Keratinocyte (primary cell): ENCODE data around the gene BRD8. TPM values are rescaled to one million over a fixed set of nuclear protein-coding genes. Genes with fewer than 3 reads are reported as not detected.

Experiments used
- DNase-seq: peaks from one replicate; pipeline ENCODE4 v3.0.0-alpha.2; 2011; ENCODE audit warnings: low read depth, missing footprints, low spot score
- FAIRE-seq: peaks from 2 replicates; lab custom pipeline; 2011; peaks lifted over from hg19 to GRCh38; lab: Jason Lieb, UNC
- H2AFZ ChIP-seq: 2 replicates; pipeline ENCODE4 v1.6.0; 2012; ENCODE audit warnings: low read length, control low read depth, inconsistent platforms; ENCODE audit not compliant: control insufficient read depth
- H3K27ac ChIP-seq: 2 replicates; pipeline ENCODE4 v1.5.1; 2011; ENCODE audit warnings: low read length; ENCODE audit not compliant: control insufficient read depth, insufficient read depth
- H3K27me3 ChIP-seq: 3 replicates; pipeline ENCODE4 v1.6.0; 2011; ENCODE audit warnings: low read length; ENCODE audit not compliant: control insufficient read depth, insufficient read depth; ENCODE audit errors: extremely low read depth
- H3K36me3 ChIP-seq, 2 experiments: 2 replicates in 1 of 2; 3 replicates in 1 of 2; pipeline ENCODE4 v1.5.1; 2011; ENCODE audit warnings: low read length in 2 of 2, mild to moderate bottlenecking in 1 of 2; ENCODE audit not compliant: control insufficient read depth in 2 of 2, insufficient read depth in 2 of 2; ENCODE audit errors: extremely low read depth in 1 of 2
- H3K4me1 ChIP-seq: 3 replicates; pipeline ENCODE4 v1.5.1; 2011; ENCODE audit warnings: low read length; ENCODE audit not compliant: control insufficient read depth, insufficient read depth; ENCODE audit errors: extremely low read depth
- H3K4me2 ChIP-seq: 3 replicates; pipeline ENCODE4 v1.6.0; 2011; ENCODE audit warnings: low read depth, low read length; ENCODE audit not compliant: control insufficient read depth, insufficient read depth; ENCODE audit errors: extremely low read depth
- H3K4me3 ChIP-seq, 3 experiments: fragments of 200-600 bp in 1 of 3; sonication (generic) in 1 of 3; 2 replicates in 2 of 3; 3 replicates in 1 of 3; pipeline ENCODE4 v1.5.1; 2011 to 2016; ENCODE audit warnings: low read length in 3 of 3, mild to moderate bottlenecking in 3 of 3, control low read depth in 2 of 3, inconsistent platforms in 1 of 3, low read depth in 1 of 3, mixed read lengths in 1 of 3, mixed run types in 1 of 3, moderate library complexity in 1 of 3; ENCODE audit not compliant: control insufficient read depth in 2 of 3, insufficient read depth in 2 of 3; ENCODE audit errors: extremely low read depth in 1 of 3
- H3K79me2 ChIP-seq: 2 replicates; pipeline ENCODE4 v1.6.0; 2012; ENCODE audit warnings: low read length; ENCODE audit not compliant: control insufficient read depth, insufficient read depth
- H3K9ac ChIP-seq: 3 replicates; pipeline ENCODE4 v1.6.0; 2011; ENCODE audit warnings: low read length; ENCODE audit not compliant: control insufficient read depth, insufficient read depth; ENCODE audit errors: extremely low read depth
- H3K9me1 ChIP-seq: 3 replicates; pipeline ENCODE4 v1.6.0; 2011; ENCODE audit warnings: low read length; ENCODE audit not compliant: control insufficient read depth, insufficient read depth; ENCODE audit errors: extremely low read depth
- H3K9me3 ChIP-seq: 2 replicates; pipeline ENCODE4 v1.5.1; 2012; ENCODE audit warnings: low read depth, low read length; ENCODE audit not compliant: control insufficient read depth
- H4K20me1 ChIP-seq: 3 replicates; pipeline ENCODE4 v1.6.0; 2011; ENCODE audit warnings: low read length; ENCODE audit not compliant: control insufficient read depth, insufficient read depth; ENCODE audit errors: extremely low read depth
- CTCF ChIP-seq, 3 experiments: IDR thresholded peaks in 1 of 3; conservative IDR thresholded peaks in 1 of 3; optimal IDR thresholded peaks in 1 of 3; 2 replicates in 2 of 3; 3 replicates in 1 of 3; pipeline versions ENCODE3 to v1.5.1; 2011; ENCODE audit warnings: low read length in 3 of 3, mild to moderate bottlenecking in 3 of 3, moderate library complexity in 2 of 3, control low read depth in 1 of 3, inconsistent platforms in 1 of 3; ENCODE audit not compliant: insufficient read depth in 2 of 3; ENCODE audit errors: extremely low read depth in 1 of 3
- EZH2 ChIP-seq: IDR thresholded peaks from one replicate; pipeline ENCODE4 v1.6.1; 2012; ENCODE audit warnings: inconsistent platforms, mild to moderate bottlenecking, low read length, moderate library complexity
- dilution Hi-C: fragments of 300-500 bp; cut with MboI; formaldehyde crosslinking; loops from one replicate; pipeline ENCODE4 v1.7.0; 2020; ENCODE audit warnings: low sequenced_read_pairs; ENCODE audit not compliant: extremely low pct_ligation_motif_present
- polyA plus RNA-seq, 5 experiments: library from polyadenylated mRNA; depleted of rRNA in 3 of 5; stranded (reverse) in 3 of 5; stranded (forward) in 1 of 5; unstranded in 1 of 5; fragments of >200 nt; gene quantifications; 1 replicate in 1 of 5; 2 replicates in 3 of 5; 3 replicates in 1 of 5; pipeline versions ENCODE4 v1.2.1 to v1.2.3, GENCODE V29; 2011 to 2012; ENCODE audit warnings: missing spikeins in 2 of 5, low read depth in 1 of 5, low replicate concordance in 1 of 5

The BRD8 gene
- polyA plus RNA-seq, 1 donor (not counting 4 experiments of a cell fraction or from before 2014, with no cell fraction given) = 36.4 TPM

GRCh38 chr5:138192826-138193225, 14.4 kb upstream of the BRD8 start:
- no peak overlapping the region for H3K4me3 ChIP-seq
- no peak overlapping the region for H3K4me2 ChIP-seq
- H3K27ac ChIP-seq = no peak overlapping the region
- dilution Hi-C loops = no loop called here
- H3K27me3 ChIP-seq = no peaks in the 10 kb centered on the region
- no peaks in the 10 kb centered on the region for H3K9me1 ChIP-seq
- H3K9me3 ChIP-seq = no peaks in the 10 kb centered on the region
- no peak overlapping the region for H3K9ac ChIP-seq
- FAIRE-seq (no peak), DNase-seq (no peak)
- H3K79me2 ChIP-seq = no peaks in the 10 kb centered on the region
- peaks cover 14 to 16% of the 10 kb centered on the region in 2 experiments for H3K36me3 ChIP-seq
- H4K20me1 ChIP-seq = no peaks in the 10 kb centered on the region
- H2AFZ ChIP-seq = no peak overlapping the region
- no peaks in the 10 kb centered on the region for H3K4me1 ChIP-seq
- no peak for TF ChIP-seq CTCF (optimal IDR thresholded peaks at IDR 0.05 in 1 of 3, IDR thresholded peaks at IDR 0.05 in 1 of 3, conservative IDR thresholded peaks at IDR 0.05 in 1 of 3; ENCODE audit: extremely low read depth in 1 of 3, insufficient read depth in 2 of 3, low read length in 3 of 3)
- TF ChIP-seq EZH2 = no peak

GRCh38 chr5:138188626-138189025, 10.2 kb upstream of the BRD8 start:
- H3K36me3 ChIP-seq = peaks cover 25 to 29% of the 10 kb centered on the region in 2 experiments
- no peak overlapping the region for H2AFZ ChIP-seq
- no peaks in the 10 kb centered on the region for H4K20me1 ChIP-seq
- H3K27me3 ChIP-seq = no peaks in the 10 kb centered on the region
- H3K79me2 ChIP-seq = no peaks in the 10 kb centered on the region
- H3K4me2 ChIP-seq = no peak overlapping the region
- DNase-seq (no peak), FAIRE-seq (no peak)
- no peak overlapping the region for H3K9ac ChIP-seq
- no peak for TF ChIP-seq CTCF (optimal IDR thresholded peaks at IDR 0.05 in 1 of 3, IDR thresholded peaks at IDR 0.05 in 1 of 3, conservative IDR thresholded peaks at IDR 0.05 in 1 of 3; ENCODE audit: extremely low read depth in 1 of 3, insufficient read depth in 2 of 3, low read length in 3 of 3)
- TF ChIP-seq EZH2 = no peak
- no peak overlapping the region for H3K4me3 ChIP-seq
- H3K4me1 ChIP-seq = no peaks in the 10 kb centered on the region
- H3K9me1 ChIP-seq = no peaks in the 10 kb centered on the region
- dilution Hi-C loops = no loop called here
- H3K9me3 ChIP-seq = no peaks in the 10 kb centered on the region
- no peak overlapping the region for H3K27ac ChIP-seq
